Stimulated activated CD4-positive, alpha-beta T cell treated with anti-CD3 and anti-CD28 coated beads, TNF-alpha, amount 100 ng/mL, for 4 hours (primary cell): Measurements from ENCODE around the gene NID2.

Source experiments
- DNase-seq, 3 experiments: peaks; one replicate each; pipeline ENCODE4 v3.0.0-alpha.2; 2020; ENCODE audit warnings: low read depth in 3 of 3

The NID2 gene

GRCh38 chr14:52003324-52003723 lies 65.5 kb downstream of the NID2 start:
- no peak for DNase-seq

- no peak for DNase-seq
These were observed 66.3 kb downstream of the NID2 start for GRCh38 chr14:52002542-52002941.

GRCh38 chr14:52000696-52001095 lies 68.2 kb downstream of the NID2 start:
- no peak for DNase-seq

- no peak for DNase-seq
These were observed 68.8 kb downstream of the NID2 start for GRCh38 chr14:52000019-52000582.

- DNase-seq: no peak
These were observed 69.8 kb downstream of the NID2 start for GRCh38 chr14:51999084-51999483.

GRCh38 chr14:51998348-51998747 lies 70.5 kb downstream of the NID2 start:
- no peak for DNase-seq

GRCh38 chr14:51996148-51996746 lies 72.6 kb downstream of the NID2 start:
- DNase-seq: no peak

- DNase-seq: no peak
These were observed 75.5 kb downstream of the NID2 start for GRCh38 chr14:51993285-51993920.

GRCh38 chr14:51990488-51990887 lies 78.4 kb downstream of the NID2 start:
- no peak for DNase-seq

GRCh38 chr14:51989293-51990234 lies 79.3 kb downstream of the NID2 start, which contains the start of gene RTRAF:
Gene RTRAF (plus strand): TSS chr14:51989546. CDS start chr14:51989640, 94 bp downstream.
- peak; percentile 81 to 82 (median 81) for DNase-seq

GRCh38 chr14:51988221-51988620 lies 80.6 kb downstream of the NID2 start:
- no peak for DNase-seq

GRCh38 chr14:51981218-51981854 lies 87.5 kb downstream of the NID2 start:
- no peak for DNase-seq

GRCh38 chr14:51979088-51979709 lies 89.7 kb downstream of the NID2 start:
- peak; percentile 60 to 76 (median 72) for DNase-seq

GRCh38 chr14:51978681-51979085 lies 90.2 kb downstream of the NID2 start:
- no peak for DNase-seq

GRCh38 chr14:51977075-51977474 lies 91.8 kb downstream of the NID2 start:
- no peak for DNase-seq

- no peak for DNase-seq
These were observed 96.3 kb downstream of the NID2 start for GRCh38 chr14:51972566-51972965.

GRCh38 chr14:51969852-51970540 lies 98.9 kb downstream of the NID2 start:
- no peak for DNase-seq

GRCh38 chr14:51967521-51967920 lies 101.3 kb downstream of the NID2 start:
- no peak for DNase-seq

GRCh38 chr14:51963286-51963685 lies 105.6 kb downstream of the NID2 start:
- DNase-seq: no peak

GRCh38 chr14:51962711-51963110 lies 106.1 kb downstream of the NID2 start:
- DNase-seq: no peak

- no peak for DNase-seq
These were observed 108.0 kb downstream of the NID2 start for GRCh38 chr14:51960866-51961265.
